Stimulated activated CD8-positive, alpha-beta memory T cell treated with anti-CD3 and anti-CD28 coated beads, Interleukin-15, amount 100 ng/mL, for 48 hours (primary cell): ENCODE results near the gene NAALADL2.
"Not testable (repeated sequence)": the region's sequence is repeated elsewhere in the genome, so short reads cannot be mapped to it uniquely, and the experiment has no call there.

Source experiments
- DNase-seq, 2 donors: peaks; one replicate each; pipeline ENCODE4 v3.0.0-alpha.2; 2020; ENCODE audit warnings: low read depth in 2 of 2

Gene NAALADL2

DNA sequence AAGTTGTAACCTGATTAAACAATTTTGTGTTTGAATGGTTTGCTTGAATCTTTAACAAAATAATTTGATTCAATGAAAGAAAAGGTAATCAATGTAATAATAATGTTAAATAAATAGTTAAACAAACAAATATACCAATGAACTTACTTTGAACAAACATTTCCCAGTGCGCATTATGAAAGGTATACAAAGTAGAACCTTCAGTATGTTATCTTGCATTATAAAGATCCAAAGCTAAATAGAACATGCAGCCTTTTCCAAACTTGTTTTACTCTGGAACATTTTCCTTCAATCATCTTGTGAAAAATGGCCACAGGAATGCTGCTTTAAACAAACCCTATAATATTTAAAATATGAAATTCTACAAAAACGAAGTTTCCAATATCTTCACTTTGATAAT, 620.0 kb downstream of the NAALADL2 start:
- no peak for DNase-seq

DNA sequence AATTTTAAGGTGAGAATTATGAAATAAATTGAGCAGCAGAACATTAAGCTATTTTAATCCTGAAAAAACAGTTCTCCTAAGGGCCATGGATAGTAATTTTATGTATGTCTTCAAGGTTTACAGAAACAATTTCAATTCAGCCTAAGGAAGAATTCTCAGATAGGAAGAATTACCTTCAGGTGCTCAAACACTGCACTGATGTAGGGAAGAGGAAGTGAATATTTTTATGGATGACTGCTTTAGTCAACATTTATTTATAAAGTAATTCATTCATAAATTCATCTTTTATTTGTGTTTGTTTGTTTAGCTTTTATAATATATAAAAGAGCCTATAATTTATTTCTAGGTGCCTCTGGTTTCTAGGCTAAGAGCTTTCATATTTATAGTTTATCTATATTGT, 620.7 kb downstream of the NAALADL2 start:
- no peak for DNase-seq

DNA sequence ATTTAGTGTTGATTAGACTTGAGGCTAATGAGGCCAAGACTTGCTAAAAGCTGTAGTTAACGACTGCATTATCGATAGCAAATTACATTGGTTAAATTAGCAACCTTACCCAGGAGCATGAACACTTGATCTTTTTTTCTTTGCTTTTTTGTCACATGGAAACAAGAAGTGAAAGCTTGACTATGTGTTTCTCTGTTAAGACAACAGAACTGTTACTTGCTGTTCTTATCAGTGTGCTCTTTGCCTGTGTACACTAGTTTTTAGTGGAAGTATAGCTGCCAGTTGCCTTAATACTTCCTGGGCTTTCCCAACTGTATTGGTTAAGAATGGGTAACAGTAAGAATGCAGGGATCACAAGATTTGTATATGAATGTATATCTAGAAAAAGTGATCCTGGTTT, 625.5 kb downstream of the NAALADL2 start:
- no peak for DNase-seq

DNA sequence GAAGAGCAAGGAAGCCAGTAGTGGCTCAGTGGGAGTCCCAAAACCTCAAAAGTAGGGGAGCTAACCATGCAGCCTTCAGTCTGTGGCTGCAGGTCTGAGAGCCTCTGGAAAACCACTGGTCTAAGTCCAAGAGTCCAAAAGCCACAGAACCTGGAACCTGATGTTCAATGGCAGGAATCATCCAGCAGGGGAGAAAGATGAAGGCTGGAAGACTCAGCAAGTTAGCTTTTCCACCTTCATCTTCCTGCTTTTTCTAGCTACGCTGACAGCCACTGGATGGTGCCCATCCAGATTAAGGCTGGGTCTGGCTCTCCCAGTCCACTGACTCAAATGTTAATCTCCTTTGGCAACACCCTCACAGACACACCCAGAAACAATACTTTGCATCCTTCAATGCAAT, 626.3 kb downstream of the NAALADL2 start:
- DNase-seq: no peak

DNA sequence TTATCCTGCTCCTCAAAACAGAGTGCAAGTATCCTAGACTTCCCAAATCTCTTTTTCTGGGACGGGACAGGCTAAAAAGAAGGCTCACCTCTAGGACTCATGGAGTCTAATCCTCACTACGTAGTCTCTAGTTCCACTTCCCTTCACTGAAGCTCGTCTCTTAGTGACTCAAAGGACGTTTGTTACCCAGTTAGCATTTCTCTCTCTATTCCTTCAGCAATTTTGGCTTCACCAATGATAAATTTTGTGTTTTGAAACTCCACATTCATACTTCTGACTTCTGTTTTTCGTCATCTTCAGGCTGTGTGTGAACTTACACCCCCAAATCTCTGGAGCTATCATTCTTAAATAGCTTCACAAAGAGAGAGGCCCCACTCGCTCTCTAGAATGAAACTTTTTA, 627.1 kb downstream of the NAALADL2 start:
- no peak for DNase-seq

DNA sequence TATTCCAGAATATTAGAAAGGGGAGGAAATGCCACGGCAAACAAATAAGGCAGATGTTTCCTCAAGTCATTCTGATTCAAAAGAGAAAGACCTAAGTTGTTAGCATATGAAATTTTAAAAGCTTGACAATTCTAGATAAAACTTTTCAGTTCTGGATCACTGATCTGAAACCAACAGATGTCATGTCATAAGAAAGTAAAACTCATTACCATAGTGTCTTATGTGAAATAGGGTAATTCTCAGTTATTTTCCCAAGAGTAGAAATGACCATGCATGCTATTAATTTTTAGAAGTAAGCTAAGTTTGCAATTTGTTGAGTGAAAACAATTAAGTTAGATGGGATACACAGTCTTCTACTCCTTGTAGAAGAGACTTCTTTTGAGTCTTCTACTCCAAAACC, 630.3 kb downstream of the NAALADL2 start:
- no peak for DNase-seq

DNA sequence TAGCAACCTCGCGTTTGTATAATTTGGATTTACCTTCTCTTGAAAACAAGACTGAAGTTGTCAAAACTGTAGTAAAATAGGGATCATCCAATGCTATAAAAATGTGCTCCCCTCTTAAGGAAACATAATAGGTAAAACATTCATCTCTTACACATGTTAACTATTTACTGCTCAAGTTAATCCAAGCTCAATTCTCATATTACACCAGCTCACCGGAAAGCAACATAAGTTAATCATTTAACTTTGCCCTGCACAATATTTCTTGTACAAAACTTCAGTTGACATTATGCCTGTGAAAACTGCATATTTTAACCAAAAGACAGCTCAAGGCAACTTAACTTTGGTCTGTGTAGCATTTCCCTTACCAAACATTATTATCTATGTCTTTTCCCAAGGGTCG, 634.2 kb downstream of the NAALADL2 start:
- no peak for DNase-seq

DNA sequence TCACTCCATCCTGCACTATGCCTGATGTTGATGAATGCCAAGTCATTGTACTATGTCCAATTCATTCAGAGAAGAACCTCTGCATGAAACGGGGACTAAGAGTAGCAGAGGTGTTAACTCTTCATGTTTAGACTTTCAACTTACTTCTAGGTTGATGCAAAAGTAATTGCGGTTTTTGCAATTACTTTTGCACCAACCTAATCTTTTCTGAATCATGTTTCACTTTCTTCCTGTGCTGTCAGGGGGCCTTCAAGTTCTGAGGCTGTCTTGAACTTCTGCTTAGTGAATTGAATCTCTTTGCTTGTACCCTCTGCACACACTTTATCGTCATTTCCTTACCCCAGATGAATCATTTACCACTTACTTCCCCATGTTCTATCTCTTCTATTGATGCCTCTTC, 636.2 kb downstream of the NAALADL2 start:
- DNase-seq: no peak

DNA sequence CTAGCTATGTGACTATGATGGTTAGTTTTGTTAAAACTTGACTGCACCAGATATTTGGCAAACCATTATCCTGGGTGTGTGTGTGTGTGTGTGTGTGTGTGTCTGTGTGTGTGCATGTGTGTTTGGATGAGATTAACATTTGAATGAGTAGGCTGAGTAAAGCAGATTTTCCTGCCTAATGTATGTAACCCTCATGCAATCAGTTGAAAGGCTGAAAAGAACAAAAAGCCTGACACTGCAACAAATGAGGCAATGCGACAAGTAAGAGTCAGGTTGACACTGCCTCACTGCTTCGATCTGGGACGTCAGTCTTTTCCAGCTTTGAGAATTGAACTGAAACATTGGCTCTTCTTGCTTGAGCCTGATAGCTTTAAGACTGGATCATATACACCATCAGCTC, 643.0 kb downstream of the NAALADL2 start:
- no peak for DNase-seq

DNA sequence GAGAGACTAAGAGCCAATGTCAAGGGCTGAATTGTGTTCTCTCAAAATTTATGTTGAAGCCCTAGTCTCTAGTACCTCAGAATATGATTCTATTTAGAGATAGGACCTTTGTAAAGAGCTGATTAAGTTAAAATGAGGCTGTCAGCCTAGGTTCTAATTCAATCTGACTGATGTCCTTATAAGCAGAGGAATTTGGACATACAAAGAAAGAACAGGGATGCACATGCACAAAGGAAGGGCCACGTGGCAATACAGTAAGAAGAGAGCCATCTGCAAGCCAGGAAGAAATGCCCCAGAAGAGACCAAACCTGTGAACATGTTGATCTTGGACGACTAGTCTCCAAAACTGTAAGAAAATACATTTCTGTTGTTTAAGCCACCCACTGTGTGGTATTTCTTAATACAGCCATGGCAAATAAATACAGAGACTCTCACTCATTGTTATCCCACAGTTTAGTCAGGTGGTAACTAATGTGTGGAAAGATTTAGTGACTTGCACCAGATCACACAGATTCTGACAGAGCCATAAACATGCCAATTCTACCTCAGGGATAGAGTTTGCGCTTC, 652.2 kb downstream of the NAALADL2 start:
- DNase-seq: no peak

DNA sequence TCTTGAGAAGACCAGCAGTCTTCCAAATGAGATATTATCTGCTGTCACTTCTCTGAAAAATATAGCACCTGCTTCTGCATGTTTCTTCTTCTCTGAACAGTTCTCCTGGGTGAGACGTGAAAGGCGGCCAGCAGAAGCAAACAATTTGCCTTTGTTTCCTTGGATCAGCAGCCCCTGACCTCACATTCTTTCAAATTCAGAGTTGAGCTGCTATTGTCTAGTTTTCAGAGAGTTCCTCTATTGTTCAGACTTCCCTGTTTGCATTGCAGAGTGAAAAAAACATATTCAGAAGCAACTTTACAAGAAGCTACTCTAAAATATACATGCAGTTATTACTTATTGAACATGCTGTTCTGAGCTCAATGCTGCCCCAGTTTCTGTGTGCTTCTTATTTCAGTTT, 653.6 kb downstream of the NAALADL2 start:
- DNase-seq: no peak

DNA sequence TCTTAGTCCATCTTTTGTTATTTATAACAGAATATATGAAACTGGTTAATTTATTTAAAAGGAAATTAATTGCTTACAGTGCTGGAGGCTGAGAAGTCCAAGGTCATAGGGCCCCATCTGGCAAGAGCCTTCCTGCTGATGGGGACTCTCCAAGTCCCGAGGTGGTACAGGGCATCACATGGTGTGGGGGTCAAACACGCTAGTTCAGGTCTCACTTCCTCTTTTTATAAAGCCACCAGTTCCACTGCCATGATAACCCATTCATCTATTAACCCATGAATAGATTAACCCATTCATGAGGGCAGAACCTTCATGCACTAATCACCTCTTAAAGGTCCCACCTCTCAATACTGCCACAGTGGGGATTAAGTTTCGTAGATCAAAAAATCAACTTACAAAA, 659.3 kb downstream of the NAALADL2 start:
- no peak for DNase-seq

DNA sequence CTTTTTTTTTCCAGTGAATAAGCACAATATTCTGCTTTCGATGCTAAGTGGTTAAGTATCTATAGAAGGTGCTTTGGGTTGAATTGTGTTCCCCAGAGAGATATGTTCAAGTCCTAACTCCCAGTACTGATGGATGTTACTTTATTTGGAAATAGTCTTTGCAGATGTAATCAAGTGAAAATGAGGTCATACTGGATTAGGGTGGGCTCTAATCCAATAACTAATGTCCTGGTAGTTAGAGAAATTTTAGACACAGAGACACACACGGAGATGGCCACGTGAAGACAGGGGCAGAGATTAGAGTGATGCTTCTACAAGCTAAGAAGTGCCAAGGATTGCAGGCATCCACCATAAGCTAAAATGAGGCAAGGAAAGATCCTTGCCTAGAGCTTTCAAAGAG, 662.3 kb downstream of the NAALADL2 start:
- no peak for DNase-seq

DNA sequence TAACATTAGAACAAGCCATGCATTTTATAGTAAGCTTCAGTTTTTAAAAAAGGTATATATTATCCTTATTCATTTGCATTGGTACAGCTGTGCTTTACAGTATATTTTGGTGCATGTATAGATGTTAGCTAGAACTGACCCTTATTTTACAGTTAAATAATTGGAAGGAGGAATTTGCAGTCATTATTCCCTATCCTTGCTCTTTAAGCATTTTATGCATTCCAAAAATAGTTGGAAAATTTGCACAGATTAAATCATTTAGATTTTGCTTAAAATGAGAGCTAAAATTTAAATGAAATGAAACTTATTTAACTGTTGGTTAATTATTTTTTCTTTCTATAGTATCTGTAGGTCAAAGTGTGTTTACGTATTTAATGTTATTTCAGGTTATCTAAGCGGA, 667.1 kb downstream of the NAALADL2 start:
- DNase-seq: no peak

DNA sequence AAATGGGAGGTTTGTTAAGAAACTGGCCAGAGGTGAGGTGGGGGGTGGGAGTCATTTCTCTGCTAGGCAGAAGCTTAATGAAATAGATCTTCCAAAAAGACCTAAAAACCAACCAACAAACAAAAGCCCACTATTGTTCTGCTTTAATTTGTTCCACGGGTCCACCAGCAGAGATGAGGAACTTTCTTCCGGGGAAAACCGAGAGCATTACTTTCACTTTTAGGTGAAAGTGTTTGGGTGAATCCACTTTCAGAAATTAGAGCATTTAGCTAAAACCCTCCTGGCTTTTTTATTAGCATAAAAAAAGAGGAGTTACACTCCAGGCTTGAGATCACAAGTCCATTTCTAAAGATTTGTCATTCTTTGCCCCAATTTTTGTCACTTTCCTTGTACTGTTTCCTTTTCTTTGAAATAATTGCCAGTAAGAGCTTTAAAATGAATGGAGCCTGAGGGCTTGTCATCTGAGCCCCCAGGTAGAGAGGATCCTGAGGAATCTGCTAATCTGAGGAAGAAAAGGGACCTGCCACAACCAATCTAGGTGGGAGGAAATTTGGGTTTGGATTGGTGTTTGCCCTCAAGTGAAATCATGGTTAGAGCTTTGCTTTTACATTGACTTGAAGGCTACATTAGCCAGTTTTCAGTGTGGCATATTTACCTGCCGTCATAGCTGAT, 667.6 kb downstream of the NAALADL2 start:
- no peak for DNase-seq

DNA sequence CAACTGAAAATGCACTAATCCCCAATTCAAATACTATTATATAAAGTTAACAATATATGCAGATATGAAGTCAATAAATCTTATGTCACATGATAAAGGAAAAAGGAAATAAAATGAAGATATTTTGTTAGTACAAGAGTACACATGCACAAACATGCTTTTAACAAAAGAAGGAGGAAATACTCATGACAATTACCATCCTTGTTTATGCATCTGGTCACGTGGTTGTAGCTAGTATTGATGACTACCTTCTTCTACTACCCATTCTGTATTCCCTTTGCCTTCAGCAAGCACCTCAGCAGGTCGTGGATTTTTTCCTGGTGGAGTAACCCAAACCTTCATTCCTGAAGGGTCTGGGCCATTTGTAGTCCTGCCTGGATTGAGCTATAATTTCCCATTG, 669.6 kb downstream of the NAALADL2 start:
- not testable (repeated sequence) for DNase-seq

DNA sequence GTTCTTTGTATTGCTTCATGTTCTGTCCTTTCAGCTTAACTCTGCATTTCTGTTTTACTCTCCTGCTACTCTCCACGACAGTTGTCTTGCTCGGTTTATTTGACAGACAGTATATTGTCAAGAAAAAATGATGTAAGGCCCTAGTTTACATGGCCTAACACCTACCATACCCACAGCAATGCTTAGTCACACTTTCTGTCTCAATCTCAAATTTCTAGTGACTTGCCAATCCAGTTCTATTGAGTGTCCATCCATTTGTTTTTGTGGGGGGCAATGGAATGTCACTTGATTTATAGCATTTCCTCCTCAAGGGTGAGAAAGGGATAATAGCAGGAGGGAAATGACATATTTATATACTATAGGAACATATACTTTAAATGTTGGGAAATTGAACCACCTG, 676.2 kb downstream of the NAALADL2 start:
- DNase-seq: no peak

DNA sequence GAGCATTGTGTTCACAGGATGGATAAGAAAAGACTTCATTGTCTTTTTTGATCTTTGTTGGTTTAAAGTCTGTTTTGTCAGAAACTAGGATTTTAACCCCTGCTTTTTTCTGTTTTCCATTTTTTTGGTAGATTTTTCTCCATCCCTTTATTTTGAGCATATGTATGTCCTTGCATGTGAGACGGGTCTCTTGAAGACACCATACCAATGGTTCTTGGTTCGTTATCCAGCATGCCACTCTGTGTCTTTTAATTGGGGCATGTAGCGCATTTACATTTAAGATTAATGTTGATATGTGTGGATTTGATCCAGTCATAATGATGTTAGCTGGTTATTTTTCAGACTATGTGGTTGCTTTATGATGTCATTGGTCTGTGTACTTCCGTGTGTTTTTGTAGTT, 687.0 kb downstream of the NAALADL2 start:
- no peak for DNase-seq

DNA sequence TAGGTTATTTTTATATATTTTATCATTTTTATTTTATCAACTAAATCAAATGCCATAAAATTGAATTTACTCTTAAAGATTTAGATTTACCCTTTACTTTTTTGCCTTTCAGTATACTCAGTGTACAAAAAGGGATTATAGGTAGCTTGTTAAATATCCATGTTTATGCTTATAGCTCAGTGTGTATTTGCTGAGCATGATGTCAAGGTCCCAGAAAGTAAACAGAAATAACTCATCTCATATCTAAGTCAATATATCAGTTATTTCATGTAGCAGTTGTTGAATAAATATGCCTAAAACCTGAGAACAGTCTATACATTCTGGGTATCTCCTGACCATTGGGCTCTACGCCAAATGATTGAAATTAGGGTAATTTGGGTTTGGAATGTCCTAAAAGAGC, 693.8 kb downstream of the NAALADL2 start:
- no peak for DNase-seq

DNA sequence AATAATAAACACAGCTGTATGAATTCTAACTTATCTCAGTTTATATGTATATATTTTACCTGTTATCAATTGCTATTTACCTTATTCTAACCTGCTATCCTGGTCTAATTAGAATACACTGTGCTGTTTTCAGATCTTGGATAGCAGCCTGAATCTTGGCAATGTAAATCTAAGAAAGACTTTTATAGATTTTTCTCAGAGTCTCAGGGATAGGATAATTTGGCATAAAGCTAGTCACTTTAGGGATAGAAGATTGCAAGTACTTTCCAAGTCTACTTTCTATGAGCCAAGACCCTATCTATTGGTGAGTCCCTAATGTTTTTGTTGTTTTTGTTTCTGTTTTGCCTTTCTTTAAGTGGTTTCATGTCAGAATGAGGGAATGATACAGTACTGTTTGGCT, 695.7 kb downstream of the NAALADL2 start:
- DNase-seq: no peak

DNA sequence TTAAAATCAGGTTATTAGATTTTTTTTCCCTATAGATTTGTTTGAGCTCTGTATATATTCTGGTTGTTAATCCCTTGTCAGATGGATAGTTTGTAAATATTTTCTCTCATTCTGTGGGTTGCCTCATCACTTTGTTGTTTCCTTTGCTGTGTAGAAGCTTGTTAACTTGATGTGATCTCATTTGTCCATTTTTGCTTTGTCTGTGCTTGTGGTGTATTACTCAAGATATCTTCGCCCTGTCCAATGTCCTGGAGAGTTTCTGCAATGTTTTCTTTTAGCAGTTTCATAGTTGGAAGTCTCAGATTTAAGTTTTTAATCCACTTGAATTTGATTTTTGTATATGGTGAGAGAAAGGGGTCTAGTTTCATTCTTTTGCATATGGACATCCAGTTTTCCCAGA, 699.1 kb downstream of the NAALADL2 start:
- DNase-seq: no peak

DNA sequence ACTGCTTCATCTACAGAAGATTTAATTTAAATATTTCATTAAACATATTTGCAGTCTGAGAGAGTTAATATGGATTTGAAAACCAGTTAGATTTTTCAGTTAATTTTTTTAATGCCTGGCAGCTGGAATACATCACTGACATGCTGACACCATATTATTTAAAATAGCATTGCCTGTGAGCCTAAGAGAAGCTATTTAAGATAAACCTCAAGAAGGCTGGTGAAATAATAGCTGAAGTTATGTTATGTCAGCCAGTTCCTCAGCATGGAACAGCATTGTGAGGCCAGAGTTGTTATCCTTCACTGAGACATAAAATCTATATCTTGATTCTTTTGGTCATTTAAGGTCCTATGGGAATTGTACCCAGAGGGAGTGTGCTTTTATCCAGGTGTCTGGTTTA, 705.2 kb downstream of the NAALADL2 start:
- DNase-seq: no peak

DNA sequence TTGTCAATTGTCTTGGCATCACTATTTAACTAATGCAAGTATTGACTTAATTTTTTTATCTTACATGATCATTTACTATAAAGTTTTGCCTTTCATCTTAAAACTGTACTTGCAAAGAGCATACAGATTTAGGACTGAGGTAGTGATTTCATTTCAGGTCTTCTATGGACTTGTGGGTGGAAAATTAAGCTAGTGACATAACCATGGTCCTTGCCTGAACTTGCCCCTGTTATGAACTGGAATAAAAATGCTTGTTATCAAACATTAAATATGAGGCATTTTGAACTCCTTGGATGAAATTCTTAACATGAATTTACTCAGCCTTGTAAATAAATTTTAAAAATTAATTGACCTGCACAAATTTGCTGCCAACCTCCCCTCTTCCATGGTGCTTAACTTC, 712.0 kb downstream of the NAALADL2 start:
- no peak for DNase-seq

DNA sequence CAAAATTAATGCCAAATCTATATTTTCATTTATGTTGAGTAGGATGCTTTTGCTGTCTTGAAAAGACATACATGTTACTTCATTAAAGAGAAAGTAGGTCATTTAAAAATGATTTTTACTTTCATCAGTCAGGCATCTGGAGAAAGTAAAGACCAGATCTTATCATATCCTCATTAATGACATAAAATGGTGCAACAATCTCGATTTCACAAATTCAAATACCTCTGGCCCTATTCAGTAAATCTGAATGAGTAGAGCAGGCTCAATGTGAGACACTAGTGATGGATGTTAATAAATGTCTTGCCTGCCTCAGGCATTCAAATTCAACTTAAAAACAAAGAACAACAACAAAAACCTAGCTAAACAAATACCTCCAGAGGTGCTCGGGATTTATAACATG, 714.1 kb downstream of the NAALADL2 start:
- DNase-seq: no peak
